ENCODE results near the gene LRIT2. TPM values are rescaled to one million over a fixed set of nuclear protein-coding genes. Genes with fewer than 3 reads are reported as not detected.

LRIT2 gene
- total RNA-seq, 2 donors from 2014 or later = not detected

DNA sequence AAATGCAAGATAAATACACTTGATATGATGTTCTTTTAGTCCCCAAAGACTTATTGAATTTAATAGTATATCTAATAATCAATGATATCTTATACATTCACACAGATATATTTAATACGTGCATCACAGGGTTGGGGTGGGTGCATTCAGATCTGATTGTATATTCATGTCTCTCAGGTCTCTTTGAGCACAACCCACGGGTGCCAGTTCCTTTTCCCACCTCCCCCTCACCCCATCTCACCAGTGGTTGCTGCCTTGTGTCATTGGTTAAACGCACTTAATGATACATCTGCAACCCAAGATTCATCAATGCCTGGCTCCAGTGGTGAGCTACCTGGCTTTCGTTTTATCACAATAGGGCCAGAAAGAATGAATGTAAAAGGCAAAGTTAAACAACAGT, 9.8 kb upstream of the LRIT2 start:
- no peaks in the 10 kb centered on the region for H3K9me3 Mint-ChIP-seq
- no peaks in the 10 kb centered on the region for H3K36me3 Mint-ChIP-seq (ENCODE audit: insufficient read depth in 2 of 2)
- DNase-seq (no peak), ATAC-seq (replicated peaks in 1 of 2) (no peak)
- no peak overlapping the region for H3K4me3 Mint-ChIP-seq
- H3K4me1 Mint-ChIP-seq (ENCODE audit: low read depth) = no peaks in the 10 kb centered on the region
- H3K27ac Mint-ChIP-seq = no peak overlapping the region
- H3K27me3 Mint-ChIP-seq (ENCODE audit: low read depth) = peaks cover 16% of the 10 kb centered on the region

GRCh38 chr10:84234479-84234878, 9.1 kb upstream of the LRIT2 start:
- Mint-ChIP-seq H3K27me3 (ENCODE audit: low read depth) (peaks cover 20% of the 10 kb centered on the region), H3K9me3 (no peaks in the 10 kb centered on the region), H3K4me1 (ENCODE audit: low read depth) (no peaks in the 10 kb centered on the region), H3K36me3 (ENCODE audit: insufficient read depth in 2 of 2) (no peaks in the 10 kb centered on the region), H3K27ac (no peak overlapping the region), H3K4me3 (no peak overlapping the region)
- ATAC-seq (replicated peaks in 1 of 2) (no peak), DNase-seq (no peak)

GRCh38 chr10:84233940-84234339, 8.6 kb upstream of the LRIT2 start:
- ATAC-seq (replicated peaks in 1 of 2) = no peak

GRCh38 chr10:84232376-84232775, 7.0 kb upstream of the LRIT2 start:
- no peaks in the 10 kb centered on the region for H3K9me3 Mint-ChIP-seq
- H3K36me3 Mint-ChIP-seq (ENCODE audit: insufficient read depth in 2 of 2) = no peaks in the 10 kb centered on the region
- ATAC-seq (replicated peaks in 1 of 2) (no peak), DNase-seq (no peak)
- no peak overlapping the region for H3K27ac Mint-ChIP-seq
- H3K4me3 Mint-ChIP-seq = no peak overlapping the region
- H3K27me3 Mint-ChIP-seq (ENCODE audit: low read depth) = peaks cover 32% of the 10 kb centered on the region
- H3K4me1 Mint-ChIP-seq (ENCODE audit: low read depth) = no peaks in the 10 kb centered on the region

More at GRCh38 chr10:84233940-84234339, 8.6 kb upstream of the LRIT2 start:
- H3K4me3 Mint-ChIP-seq = no peak overlapping the region
- H3K27ac Mint-ChIP-seq = no peak overlapping the region
- no peaks in the 10 kb centered on the region for H3K36me3 Mint-ChIP-seq (ENCODE audit: insufficient read depth in 2 of 2)
- H3K4me1 Mint-ChIP-seq (ENCODE audit: low read depth) = no peaks in the 10 kb centered on the region
- no peaks in the 10 kb centered on the region for H3K9me3 Mint-ChIP-seq
- DNase-seq = no peak
- H3K27me3 Mint-ChIP-seq (ENCODE audit: low read depth) = peaks cover 21% of the 10 kb centered on the region

GRCh38 chr10:84230359-84230758, 5.0 kb upstream of the LRIT2 start:
- no peak for DNase-seq
- H3K4me1 Mint-ChIP-seq (ENCODE audit: low read depth) = no peaks in the 10 kb centered on the region
- no peak overlapping the region for H3K27ac Mint-ChIP-seq
- ATAC-seq (replicated peaks in 1 of 2) = no peak
- H3K4me3 Mint-ChIP-seq = no peak overlapping the region
- H3K9me3 Mint-ChIP-seq = no peaks in the 10 kb centered on the region
- H3K27me3 Mint-ChIP-seq (ENCODE audit: low read depth) = peaks cover 37% of the 10 kb centered on the region
- H3K36me3 Mint-ChIP-seq (ENCODE audit: insufficient read depth in 2 of 2) = no peaks in the 10 kb centered on the region

DNA sequence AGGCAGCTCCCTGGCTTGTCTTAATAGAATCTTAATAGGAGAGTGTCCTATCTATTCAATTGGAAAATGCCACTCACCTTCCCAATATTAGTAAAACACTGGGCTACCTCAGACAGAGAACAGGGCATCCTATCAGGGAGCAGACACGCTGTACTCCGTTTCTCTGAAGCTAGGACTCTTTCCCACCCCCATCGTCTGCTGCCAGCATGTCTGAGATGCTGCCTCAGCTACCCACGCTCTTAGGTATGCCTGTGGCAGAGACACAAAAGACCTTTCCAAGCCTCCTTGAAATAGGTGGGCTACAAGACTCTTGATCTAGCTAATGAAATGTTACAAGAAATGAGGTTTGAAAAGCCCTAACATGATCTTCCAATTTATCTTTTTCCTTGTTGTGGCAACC, 2.5 kb upstream of the LRIT2 start:
- peaks cover 37% of the 10 kb centered on the region for H3K27me3 Mint-ChIP-seq (ENCODE audit: low read depth)
- H3K9me3 Mint-ChIP-seq = no peaks in the 10 kb centered on the region
- no peaks in the 10 kb centered on the region for H3K36me3 Mint-ChIP-seq (ENCODE audit: insufficient read depth in 2 of 2)
- no peaks in the 10 kb centered on the region for H3K4me1 Mint-ChIP-seq (ENCODE audit: low read depth)
- DNase-seq (no peak), ATAC-seq (replicated peaks in 1 of 2) (no peak)
- no peak overlapping the region for H3K4me3 Mint-ChIP-seq
- no peak overlapping the region for H3K27ac Mint-ChIP-seq

DNA sequence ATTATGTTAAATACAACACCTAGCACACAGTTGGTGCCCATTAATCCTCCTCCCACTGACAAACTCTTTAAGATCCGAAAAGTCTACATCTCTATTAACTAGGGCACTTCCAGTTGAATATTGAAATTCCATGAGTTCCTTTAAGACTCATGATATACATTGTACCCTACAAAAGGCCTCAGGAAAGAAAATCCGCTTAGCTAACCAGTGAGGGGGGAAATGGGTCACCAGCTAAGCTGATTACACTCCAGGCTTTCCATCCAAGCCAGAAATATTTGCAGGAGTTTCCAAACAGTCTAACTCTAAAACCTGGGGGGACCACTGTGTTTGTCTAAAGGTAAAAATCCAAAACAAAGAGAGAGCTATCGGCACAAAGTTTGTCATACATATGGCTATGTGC, 1.3 kb upstream of the LRIT2 start:
- no peak for ATAC-seq (replicated peaks in 1 of 2)
- Mint-ChIP-seq H3K27me3 (ENCODE audit: low read depth) (peaks cover 37% of the 10 kb centered on the region), H3K36me3 (ENCODE audit: insufficient read depth in 2 of 2) (no peaks in the 10 kb centered on the region), H3K27ac (no peak overlapping the region), H3K4me3 (no peak overlapping the region), H3K4me1 (ENCODE audit: low read depth) (no peaks in the 10 kb centered on the region), H3K9me3 (no peaks in the 10 kb centered on the region)
- no peak for DNase-seq

DNA sequence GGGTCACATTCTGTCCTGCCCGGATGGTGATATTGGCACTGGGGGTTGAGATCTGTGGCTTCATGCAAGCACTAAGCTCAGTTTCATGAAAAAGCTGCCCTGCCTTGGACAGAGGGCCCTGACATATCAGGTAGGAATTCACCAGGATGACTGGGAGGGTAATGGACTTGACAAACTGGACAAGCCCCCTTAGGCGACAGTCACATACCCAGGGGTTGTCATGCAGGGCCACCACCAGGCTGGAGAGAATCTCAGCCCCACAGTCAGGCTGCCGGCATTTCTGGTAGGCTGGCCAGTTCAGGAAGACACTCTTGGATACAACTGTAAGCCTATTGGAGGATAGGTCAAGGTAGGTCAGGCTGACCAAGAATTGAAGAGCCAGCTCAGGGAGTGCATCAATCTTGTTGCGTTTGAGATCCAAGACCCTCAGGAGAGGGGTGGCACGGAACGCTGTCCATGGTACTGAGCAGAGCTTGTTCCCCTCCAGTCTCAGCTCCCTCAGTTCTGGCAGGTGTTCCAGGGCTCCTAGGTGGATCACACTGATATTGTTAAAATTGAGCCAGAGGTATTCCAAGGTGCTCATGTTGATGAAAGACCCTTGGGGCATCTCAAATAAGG, 824 bp downstream of the LRIT2 start:
- DNase-seq = no peak
- H3K4me3 Mint-ChIP-seq = no peak overlapping the region
- H3K9me3 Mint-ChIP-seq = peaks cover 0 to 2% of the 10 kb centered on the region in 2 donors

GRCh38 chr10:84221916-84222315, 3.4 kb downstream of the LRIT2 start:
- peaks cover 3 to 4% of the 10 kb centered on the region in 2 donors for H3K36me3 Mint-ChIP-seq (ENCODE audit: insufficient read depth in 2 of 2)
- peaks cover 4 to 6% of the 10 kb centered on the region in 2 donors for H3K9me3 Mint-ChIP-seq
- no peaks in the 10 kb centered on the region for H3K4me1 Mint-ChIP-seq (ENCODE audit: low read depth)
- H3K4me3 Mint-ChIP-seq = no peak overlapping the region
- DNase-seq = no peak
- H3K27ac Mint-ChIP-seq = no peak overlapping the region
- no peak for ATAC-seq (replicated peaks in 1 of 2)
- no peaks in the 10 kb centered on the region for H3K27me3 Mint-ChIP-seq (ENCODE audit: low read depth)

More for the DNA sequence above, 824 bp downstream of the LRIT2 start:
- H3K27ac Mint-ChIP-seq = no peak overlapping the region
- H3K4me1 Mint-ChIP-seq (ENCODE audit: low read depth) = no peaks in the 10 kb centered on the region
- peaks cover 22% of the 10 kb centered on the region for H3K27me3 Mint-ChIP-seq (ENCODE audit: low read depth)
- no peaks in the 10 kb centered on the region for H3K36me3 Mint-ChIP-seq (ENCODE audit: insufficient read depth in 2 of 2)
- ATAC-seq (replicated peaks in 1 of 2) = no peak

- no peak for ATAC-seq (replicated peaks in 1 of 2)
- H3K36me3 Mint-ChIP-seq (ENCODE audit: insufficient read depth in 2 of 2) = peaks cover 3 to 4% of the 10 kb centered on the region in 2 donors
- no peaks in the 10 kb centered on the region for H3K4me1 Mint-ChIP-seq (ENCODE audit: low read depth)
- no peak overlapping the region for H3K27ac Mint-ChIP-seq
- DNase-seq = no peak
- H3K27me3 Mint-ChIP-seq (ENCODE audit: low read depth) = no peaks in the 10 kb centered on the region
- H3K4me3 Mint-ChIP-seq = no peak overlapping the region
- H3K9me3 Mint-ChIP-seq = peaks cover 4 to 6% of the 10 kb centered on the region in 2 donors
Observed at GRCh38 chr10:84217746-84218145, 7.6 kb downstream of the LRIT2 start.

GRCh38 chr10:84216834-84217233, 8.5 kb downstream of the LRIT2 start:
- H3K4me3 Mint-ChIP-seq = no peak overlapping the region
- H3K4me1 Mint-ChIP-seq (ENCODE audit: low read depth) = no peaks in the 10 kb centered on the region
- ATAC-seq (replicated peaks in 1 of 2) (no peak), DNase-seq (no peak)
- peaks cover 4 to 6% of the 10 kb centered on the region in 2 donors for H3K9me3 Mint-ChIP-seq
- H3K27ac Mint-ChIP-seq = no peak overlapping the region
- H3K27me3 Mint-ChIP-seq (ENCODE audit: low read depth) = no peaks in the 10 kb centered on the region
- peaks cover 3 to 4% of the 10 kb centered on the region in 2 donors for H3K36me3 Mint-ChIP-seq (ENCODE audit: insufficient read depth in 2 of 2)

- Mint-ChIP-seq H3K9me3 (peaks cover 4 to 6% of the 10 kb centered on the region in 2 donors), H3K27me3 (ENCODE audit: low read depth) (no peaks in the 10 kb centered on the region), H3K4me3 (peak overlapping the region; percentile 19 to 65), H3K27ac (no peak overlapping the region), H3K4me1 (ENCODE audit: low read depth) (no peaks in the 10 kb centered on the region), H3K36me3 (ENCODE audit: insufficient read depth in 2 of 2) (peaks cover 3 to 4% of the 10 kb centered on the region in 2 donors)
- peak; percentile 66 to 82 for ATAC-seq (replicated peaks in 1 of 2)
- peak; percentile 39 to 60 for DNase-seq
Observed at GRCh38 chr10:84214612-84215235, 10.6 kb downstream of the LRIT2 start.

GRCh38 chr10:84214046-84214572, 11.2 kb downstream of the LRIT2 start:
- Mint-ChIP-seq H3K36me3 (ENCODE audit: insufficient read depth in 2 of 2) (peaks cover 0 to under 1% of the 10 kb centered on the region in 2 donors), H3K27ac (no peak overlapping the region), H3K9me3 (peaks cover 0 to under 1% of the 10 kb centered on the region in 2 donors), H3K27me3 (ENCODE audit: low read depth) (no peaks in the 10 kb centered on the region), H3K4me1 (ENCODE audit: low read depth) (no peaks in the 10 kb centered on the region), H3K4me3 (peak overlapping the region; percentile 19 to 65)
- no peak for DNase-seq
- ATAC-seq (replicated peaks in 1 of 2) = peak; percentile 22 to 40

Measured in activated T-cell treated with anti-CD3 and anti-CD28 coated beads, Interleukin-2, amount 50 U/mL, for 72 hours (primary cell).